GM12872 (cell line): Measurements from ENCODE around the gene DSTN.

Experiments
- CTCF ChIP-seq: IDR thresholded peaks from 3 replicates; pipeline ENCODE4 v1.5.1; 2011; ENCODE audit warnings: low read depth, mild to moderate bottlenecking, low read length, moderate library complexity; ENCODE audit not compliant: insufficient read depth

DSTN gene

DNA sequence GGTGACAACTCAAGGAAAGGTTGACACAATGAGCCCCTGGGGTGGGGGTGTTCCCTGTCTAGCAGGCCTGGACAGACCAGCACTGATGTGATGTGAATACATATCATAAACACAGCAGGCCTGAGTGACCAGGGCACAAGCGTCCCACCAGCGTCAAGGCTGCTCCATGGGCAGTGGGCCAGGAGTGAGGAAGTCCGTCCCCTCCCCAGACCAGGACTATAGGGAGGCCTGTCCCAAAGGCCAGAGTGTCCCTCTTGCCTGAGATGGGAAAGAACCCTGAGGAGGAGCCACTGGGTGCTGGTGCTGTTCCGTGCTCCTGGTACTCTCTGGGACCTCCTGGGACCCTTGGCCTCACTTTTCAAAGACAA lies 67.5 kb downstream of the DSTN start:
- no peak for TF ChIP-seq CTCF

- TF ChIP-seq CTCF, result no peak
Measured at GRCh38 chr20:17637985-17638640, 68.2 kb downstream of the DSTN start.

DNA sequence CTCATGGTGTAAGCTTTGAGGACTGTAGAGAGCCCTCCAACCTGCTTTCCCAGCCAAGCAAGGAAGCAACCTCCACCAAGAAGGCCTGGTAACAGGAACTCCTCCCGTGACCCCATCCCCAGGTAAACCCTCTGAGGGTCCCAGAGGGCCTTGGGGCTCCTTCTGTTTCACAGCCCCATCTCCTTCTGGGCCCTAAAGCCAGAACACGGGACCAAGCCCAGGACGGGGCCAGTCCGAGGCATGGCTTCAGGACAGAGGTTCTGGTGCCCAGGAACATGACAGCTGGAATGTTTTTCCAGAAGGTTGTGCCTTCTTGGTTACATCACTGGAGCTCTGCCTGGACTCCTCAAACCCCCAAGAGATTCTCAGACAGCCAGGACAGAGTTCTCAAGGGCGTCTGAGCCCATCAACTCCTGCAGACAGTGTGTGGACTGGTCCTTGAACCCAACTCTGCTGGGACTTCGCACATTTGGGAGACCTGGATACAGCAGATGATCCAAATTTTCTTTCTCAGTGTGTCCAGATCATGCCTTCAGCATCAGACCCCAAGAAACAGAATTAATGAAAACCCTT lies 69.0 kb downstream of the DSTN start:
- no peak for TF ChIP-seq CTCF

DNA sequence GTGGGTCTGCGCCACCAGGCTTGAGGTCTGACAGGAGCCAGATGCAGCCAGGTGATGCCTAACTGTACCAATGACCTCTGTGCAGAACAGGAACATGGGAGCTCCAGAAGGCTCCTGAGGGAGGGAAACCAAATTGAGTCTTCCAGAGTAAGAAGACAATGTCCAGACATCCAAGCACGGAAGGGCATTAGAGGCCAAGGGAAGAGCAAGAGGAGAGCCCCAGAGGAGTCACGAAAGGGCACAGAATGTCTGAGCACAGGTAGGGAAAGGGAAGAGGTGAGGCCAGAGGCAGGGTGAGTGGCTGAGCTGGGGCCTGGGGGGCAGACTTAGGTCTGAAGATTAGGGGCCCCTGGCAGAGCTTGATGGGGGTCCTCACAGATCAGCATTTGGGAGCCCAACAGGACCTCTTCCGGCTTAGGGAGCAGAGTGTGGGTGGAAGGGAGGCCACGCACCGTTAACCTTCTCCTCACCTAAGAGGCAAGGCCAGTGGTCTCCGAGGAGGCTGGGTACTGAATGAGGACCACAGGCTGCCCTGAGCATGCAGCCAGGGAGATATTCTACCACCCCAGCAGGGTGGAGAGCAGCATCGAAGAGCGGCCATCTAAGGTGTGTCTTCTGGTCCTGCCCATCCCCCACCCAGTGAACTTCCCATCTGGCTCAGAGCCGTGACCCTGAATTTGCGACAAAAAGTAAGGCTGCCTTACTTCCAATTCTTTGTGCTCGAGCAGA lies 70.4 kb downstream of the DSTN start:
- no peak for TF ChIP-seq CTCF

DNA sequence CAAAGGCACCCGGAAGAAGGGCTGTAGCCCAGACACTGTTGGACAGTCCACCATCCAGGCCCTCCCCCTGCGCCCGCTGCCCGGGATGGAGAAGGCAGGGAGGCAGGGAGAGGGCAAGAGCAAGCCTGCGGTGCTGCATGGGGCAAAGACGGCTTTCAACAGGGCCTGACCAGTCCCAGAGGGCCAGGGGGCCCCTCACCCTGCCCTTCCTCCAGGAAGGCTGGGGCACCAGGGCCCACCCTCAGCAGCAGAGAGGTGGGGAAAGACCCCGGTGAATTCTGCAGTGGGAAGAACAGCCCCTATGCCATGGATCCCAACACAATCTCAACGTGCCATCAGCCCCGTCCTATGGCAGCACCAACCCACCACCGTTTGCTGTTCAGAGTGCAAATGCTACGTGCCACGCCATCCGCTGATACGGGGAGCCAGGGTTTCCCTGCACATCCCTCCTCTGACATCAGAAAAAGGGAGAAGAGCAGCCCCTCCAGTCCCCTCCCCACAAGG lies 71.1 kb downstream of the DSTN start:
- no peak for TF ChIP-seq CTCF

DNA sequence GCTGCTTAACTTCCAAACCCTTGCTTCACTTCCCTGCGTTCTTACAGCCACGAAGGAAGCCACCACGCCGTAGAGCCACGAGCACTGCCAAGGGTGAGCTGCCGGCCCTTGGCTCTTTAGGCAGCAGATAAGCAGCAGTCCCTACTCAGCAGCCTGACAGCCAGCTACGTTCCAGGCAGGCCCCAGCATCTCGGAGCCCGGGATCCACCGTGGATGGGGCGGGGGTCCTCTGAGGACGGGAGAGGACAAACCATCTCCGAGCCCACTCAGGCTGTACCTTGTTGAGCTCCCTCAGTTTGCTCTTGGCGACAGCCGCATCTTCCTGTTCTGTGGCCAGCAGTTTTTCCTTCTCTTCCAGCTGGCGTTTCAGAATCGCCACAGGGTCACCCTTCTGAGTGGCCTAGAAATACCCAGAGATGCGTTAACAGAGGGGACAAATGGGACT lies 71.7 kb downstream of the DSTN start:
- TF ChIP-seq CTCF, result no peak

GRCh38 chr20:17641993-17642392 lies 72.1 kb downstream of the DSTN start:
- no peak for TF ChIP-seq CTCF
